Measurements from ENCODE around the gene EXTL1.

EXTL1 gene

GRCh38 chr1:26044971-26045721 is 23.6 kb downstream of the EXTL1 start:
- no peak for DNase-seq

GRCh38 chr1:26045722-26046245 is 24.2 kb downstream of the EXTL1 start, which contains the start of gene SLC30A2:
Gene SLC30A2 (minus strand): TSS chr1:26046118. CDS start chr1:26045896, 222 bp downstream.
- no peak for DNase-seq

DNA sequence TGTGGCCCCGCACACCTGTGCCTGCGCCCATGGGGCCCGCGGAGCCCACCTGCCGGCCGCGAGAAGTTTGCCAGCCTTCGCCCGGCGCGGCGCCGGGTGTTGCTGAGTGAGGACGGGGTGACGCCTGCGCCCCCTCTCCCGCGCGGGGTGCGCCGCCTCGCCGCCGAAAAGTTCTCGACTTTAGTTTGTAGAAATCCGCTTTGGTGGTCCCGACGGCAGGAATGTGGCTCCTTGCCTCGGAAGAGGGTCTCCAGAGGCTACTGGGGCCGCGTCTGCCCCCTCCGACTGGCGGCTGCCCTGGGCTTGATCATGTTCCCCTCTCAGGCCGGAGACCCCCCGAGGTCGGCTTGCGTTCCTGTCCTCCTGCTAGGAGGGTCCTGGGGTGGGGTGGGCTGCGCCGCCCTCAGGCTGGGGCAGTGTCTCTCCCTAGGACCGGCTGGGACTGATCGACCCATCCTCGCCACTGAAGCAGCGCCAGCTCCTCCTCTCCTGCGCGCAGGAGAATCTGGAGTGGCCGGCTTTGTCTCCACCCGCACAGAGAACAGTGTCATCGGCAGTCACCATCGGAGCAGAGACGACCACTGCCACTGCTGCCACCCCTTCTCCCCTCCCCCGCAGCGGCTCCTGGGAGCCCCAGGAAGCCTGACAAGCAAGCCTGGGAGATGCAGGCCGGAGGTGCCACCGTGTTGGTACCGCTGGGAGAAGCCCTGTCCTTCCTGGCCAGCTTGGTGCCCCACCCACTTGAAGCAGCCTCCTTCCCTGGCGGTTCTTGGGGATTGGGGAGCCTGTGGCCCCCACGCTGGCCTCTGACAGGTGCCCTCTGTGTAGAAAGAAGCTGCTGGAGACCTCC is 24.9 kb downstream of the EXTL1 start:
- DNase-seq, result no peak

DNA sequence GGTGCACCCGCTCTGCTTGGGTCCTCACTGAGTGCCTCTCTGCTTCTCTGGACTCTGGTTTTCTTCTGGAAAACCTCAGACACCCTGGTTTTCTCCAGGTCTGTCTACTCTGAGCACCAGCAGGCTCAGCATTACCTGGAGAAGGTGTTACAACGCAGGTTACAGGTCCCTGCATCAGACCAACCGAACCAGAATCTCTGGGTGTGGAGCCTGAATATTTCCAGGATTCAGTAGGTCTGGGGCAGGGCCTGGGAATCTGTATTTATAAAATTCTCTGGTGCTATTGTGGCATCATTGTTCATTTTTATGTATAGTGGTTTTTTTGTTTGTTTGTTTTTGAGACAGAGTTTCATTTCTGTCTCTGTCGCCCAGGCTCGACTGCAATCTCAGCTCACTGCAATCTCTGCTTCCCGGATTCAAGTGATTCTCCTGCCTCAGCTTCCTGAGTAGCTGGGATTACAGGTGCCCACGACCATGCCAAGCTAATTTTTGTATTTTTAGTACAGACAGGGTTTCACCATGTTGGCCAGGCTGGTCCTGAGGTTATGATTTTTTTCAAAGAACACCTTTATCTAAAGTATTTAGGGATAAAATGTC is 25.8 kb downstream of the EXTL1 start:
- no peak for DNase-seq

- no peak for DNase-seq
Observed at GRCh38 chr1:26049531-26050247, 28.1 kb downstream of the EXTL1 start.

DNA sequence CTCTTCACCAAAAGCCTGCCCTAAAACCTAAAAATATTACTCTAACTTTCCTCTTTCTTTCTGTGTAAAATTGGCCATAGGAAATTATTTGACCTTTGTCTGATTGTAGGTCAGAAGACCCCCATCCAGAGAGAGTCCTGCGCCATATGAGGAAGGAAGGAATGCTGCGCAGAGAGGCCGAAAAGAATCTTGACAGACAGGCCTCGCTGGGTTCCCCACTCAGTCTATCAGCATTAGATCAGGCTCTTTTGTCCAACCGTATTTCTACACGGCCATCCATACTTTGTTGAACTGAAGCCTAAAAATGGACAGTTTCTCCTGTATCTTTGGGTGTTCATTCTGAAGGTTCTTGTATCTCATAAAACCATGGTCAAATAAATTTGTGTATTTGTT is 28.7 kb downstream of the EXTL1 start:
- no peak for DNase-seq

DNA sequence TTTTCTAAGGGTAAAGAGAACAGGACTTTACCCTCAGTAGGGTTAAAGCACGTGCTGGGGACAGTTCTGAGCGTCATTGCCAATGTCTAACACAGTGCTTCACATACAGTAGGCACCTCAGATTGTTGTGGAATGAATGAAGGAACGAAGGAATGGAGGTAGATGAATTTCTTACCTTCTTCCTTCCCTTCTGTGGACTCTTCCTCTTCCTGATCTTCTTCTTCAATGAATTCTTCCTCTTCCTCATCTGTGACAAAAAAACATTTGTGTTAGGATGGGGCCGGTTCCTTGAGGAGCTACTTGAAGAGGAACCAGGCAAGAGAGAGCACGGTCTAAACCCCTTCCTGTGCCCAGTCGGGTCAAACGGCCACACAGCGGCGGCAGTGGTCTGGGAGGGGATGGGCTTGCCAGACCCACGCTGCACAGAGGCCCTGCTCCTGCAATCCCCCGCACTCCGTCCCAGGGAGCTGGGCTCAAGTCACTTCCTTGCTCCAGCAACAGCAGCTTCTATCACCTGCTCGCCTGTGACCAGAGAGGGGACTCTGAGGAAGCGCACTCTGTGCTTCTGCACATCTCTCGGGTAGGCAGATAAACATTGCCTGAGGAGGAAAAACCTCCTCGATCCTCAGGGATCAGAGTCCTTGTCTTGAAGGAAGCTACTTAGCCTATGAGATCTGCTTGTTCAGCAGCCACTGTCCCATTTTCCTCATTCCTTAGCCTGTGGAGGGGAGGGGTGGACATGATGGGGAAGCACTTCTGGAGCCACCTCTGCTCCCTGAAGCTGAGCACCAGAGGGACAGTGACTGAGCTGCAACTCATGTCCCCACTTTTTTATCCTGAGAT is 32.4 kb downstream of the EXTL1 start:
- no peak for DNase-seq

GRCh38 chr1:26055041-26055440 is 33.5 kb downstream of the EXTL1 start:
- DNase-seq, result no peak

DNA sequence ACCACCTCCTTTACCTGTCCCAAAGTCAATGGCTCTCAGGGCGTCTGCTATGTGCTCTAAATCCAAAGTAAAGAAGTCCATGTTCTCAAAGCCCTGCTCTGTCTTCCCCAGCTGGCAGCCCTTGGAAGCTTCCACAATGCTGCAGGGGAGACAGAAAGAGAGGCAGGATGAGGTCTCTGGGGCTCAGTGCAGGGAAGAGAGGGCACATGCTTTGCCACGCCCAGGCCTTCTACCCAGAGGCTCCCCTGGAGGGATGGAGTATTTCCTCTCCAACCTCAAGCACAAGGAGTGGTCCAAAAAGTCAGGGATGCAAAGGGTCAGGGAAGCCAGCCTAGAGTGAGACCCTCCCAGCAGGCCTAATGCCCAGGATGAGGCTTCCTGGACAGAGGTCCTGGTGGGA is 35.6 kb downstream of the EXTL1 start:
- DNase-seq, result no peak

DNA sequence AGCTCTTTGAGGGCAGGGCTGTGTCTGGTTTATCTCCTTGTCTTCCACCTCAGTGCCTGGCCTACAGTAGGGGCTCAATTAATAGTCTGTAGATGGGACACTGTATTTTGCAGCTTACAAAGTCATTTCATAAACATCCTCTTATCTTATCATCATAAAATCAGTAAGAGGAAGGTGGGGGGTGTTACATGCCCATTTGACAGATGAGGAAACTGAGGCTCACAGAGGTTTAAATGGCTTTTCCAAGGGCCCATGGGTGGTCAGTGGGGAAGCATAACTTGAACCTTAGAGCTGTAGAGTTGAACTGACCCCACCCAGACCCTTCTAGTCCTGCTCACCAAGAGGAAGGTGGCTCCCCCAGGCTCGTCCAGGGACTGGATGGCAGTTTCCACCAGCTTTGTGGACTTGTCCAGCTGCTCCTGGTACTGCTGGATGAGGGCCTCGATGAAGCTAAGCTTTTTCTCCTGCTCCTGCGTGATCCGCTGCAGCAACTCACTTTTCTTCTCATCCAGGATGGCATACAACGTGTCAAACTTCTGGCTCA is 36.5 kb downstream of the EXTL1 start:
- DNase-seq, result no peak

DNA sequence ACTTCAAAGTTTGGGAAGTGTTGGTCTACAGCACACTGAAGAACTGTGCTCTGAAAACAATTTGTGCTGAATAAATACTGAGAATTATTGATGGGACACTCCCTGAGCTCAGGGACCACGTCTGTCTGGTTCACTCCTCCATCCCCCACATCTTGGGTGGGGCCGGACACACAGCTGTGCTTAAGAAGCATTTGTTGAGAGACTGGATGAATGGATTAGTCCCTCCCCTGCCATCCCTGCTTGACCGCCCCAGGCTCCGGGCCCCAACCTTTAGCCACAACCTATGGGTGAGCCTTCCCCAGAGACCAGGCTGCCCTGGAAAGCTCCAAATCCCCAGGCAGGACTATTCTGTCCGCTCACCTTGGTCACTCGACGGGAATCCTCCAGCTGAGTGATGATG is 38.3 kb downstream of the EXTL1 start:
- DNase-seq, result no peak

DNA sequence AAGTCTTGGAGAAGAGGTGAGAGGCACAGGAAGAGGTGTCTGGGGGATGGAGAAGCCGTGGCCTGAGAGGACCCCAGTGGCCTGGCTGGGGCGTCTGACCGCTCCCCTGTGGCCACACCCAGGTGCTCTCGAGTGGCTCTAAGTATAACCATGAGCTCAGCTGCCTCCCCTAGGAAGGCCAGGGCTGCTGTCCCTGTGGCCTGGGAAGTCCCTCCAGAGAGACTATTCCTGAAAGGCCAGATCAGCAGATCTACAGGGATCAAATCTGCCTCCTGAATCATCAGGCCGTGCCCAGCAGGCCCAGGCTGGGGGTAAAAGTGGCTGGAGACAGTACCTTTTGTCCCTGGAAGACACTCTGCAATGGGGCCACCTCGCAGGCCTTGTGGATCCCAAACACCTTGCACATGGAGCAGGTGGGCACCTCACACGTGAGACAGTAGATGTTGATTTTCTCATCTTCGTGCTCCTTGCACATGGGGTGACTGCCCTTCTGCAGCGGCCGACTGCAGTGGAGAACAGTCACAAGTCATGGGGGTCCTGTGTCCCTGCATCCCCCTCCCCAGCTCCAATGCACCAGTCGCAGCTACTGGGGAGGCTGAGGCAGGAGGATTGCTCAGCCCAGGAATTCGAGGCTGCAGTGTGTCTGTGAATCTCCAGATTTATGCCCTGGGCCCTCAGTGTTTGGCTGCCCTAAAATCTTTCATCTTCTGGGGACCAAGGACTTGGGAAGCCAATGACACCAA is 39.4 kb downstream of the EXTL1 start:
- no peak for DNase-seq

DNA sequence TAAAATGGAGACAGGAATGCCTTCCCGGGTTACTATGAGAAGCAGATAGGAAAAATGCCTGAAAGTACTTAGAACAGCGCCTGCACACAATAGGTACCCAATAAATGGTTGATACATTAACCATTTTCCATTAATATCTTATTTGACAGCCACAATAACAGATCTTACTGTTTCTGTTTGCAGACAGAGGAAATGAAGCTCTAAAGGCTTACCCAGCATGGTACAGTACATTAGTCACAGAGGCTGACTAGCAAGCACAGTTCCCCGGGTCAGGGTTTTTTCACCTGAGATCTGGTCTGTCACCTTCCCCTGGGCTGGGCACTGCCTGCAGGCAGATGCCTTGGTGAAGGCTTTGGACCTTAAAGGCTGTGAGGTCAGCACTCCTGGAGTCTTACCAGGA is 43.0 kb downstream of the EXTL1 start:
- DNase-seq, result no peak

DNA sequence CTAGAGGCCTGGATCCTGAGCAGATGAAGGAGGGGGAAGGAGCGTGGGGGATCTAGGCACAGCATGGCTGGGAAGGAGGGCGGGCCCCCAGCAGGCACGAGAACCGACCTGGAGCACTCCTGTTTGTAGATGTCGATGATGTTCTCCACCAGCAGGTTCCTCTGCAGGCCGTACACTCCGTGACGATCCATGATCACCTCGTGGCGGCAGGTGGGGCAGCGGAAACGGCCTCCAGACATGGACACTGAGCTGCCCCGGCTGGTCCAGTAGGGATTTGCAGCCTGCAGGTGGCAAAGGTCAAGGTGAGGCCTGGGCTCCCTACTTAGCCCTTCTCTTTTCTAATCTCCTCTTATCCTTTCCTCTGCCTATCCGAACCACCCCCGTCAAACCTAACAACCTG is 44.6 kb downstream of the EXTL1 start:
- DNase-seq, result no peak

- DNase-seq, result no peak
Observed at GRCh38 chr1:26066857-26067256, 45.3 kb downstream of the EXTL1 start.

DNA sequence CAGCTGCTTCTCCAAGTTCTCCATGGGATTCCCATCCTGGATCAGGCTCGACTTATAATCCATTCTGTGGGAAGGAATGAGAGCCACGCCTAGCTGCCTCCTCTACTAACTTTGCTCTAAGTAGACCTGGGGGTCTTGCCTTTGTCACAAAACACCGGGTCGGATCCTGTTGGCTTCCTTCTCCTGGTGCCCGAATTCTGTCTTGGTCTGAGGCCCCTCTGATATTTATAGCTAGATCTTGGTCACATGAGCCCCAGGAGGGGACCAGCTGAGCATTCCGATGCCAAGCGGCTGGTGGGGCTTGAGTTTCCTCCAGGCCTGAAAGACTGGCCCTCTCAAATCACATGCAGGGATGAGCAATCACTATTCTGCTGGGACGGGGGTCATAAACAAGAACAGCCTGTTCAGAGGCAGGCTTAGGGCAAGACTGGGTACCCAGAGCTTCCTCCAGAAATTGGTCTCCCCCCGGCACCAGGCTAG is 45.9 kb downstream of the EXTL1 start, which contains the start of gene TRIM63:
TSS of gene TRIM63 (minus strand) at position 199 of the 480 bp plus-strand sequence. CDS start at position 63, 136 bp downstream.
- no peak for DNase-seq

DNA sequence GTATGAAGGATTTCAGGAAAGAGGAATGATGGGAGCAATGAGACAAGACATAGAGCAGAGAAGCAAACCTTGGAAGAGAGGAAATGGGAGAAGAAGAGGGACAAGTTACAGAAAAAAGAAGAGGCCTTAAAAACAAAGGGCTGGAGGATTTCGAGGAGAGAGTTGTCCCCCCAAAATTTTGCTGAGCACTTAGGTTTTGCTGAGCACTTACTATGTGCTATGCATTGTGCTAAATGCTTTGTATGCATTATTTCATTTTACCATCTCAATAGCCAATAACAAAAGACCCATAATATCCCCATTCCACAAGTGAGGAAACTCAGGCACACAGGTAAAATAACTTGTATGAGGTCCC is 48.3 kb downstream of the EXTL1 start:
- no peak for DNase-seq

GRCh38 chr1:26070296-26070962 is 48.9 kb downstream of the EXTL1 start:
- no peak for DNase-seq

- no peak for DNase-seq
Observed at GRCh38 chr1:26070963-26071342, 49.4 kb downstream of the EXTL1 start.

DNA sequence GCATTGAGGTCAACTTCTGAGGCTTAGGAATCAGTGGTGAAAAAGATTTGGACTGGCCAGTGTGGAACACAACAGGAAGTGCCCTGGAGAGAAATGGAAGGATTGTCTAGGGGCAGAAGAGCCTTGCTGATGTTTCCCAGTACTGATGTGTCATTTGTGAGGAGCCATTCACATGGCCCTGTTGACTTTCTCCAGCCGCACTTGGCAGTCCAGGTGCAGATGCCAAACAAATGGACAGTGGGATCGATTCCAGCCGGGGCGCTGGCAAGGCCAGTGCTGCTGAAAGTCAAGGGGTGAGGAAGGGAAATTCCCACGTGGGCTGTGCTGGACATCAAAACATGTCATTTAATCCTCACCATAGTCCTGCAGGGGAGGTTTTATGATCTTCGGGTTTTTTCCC is 50.7 kb downstream of the EXTL1 start:
- no peak for DNase-seq
